Effector memory CD4-positive, alpha-beta T cell (primary cell): ENCODE measurements around the gene CXCR1.
"Not testable (repeated sequence)": the region's sequence is repeated elsewhere in the genome, so short reads cannot be mapped to it uniquely, and the experiment has no call there.

Experiments
- DNase-seq, 3 donors: peaks; one replicate each; pipeline ENCODE4 v3.0.0-alpha.2; 2020
- H3K27ac ChIP-seq: 2 replicates; pipeline ENCODE4 v1.7.0; 2013; ENCODE audit warnings: mild to moderate bottlenecking, low read length, moderate library complexity; ENCODE audit not compliant: insufficient read depth, poor library complexity, severe bottlenecking
- H3K27me3 ChIP-seq: replicated peaks from 2 replicates; pipeline ENCODE4 v1.7.0; 2013; ENCODE audit warnings: mild to moderate bottlenecking, low read length; ENCODE audit not compliant: insufficient read depth, control insufficient read depth, poor library complexity, severe bottlenecking
- H3K36me3 ChIP-seq: 2 replicates; pipeline ENCODE4 v1.7.0; 2013; ENCODE audit warnings: mild to moderate bottlenecking, low read length, moderate library complexity; ENCODE audit not compliant: control insufficient read depth, insufficient read depth
- H3K4me1 ChIP-seq: 2 replicates; pipeline ENCODE4 v1.7.0; 2013; ENCODE audit warnings: low read length, mild to moderate bottlenecking; ENCODE audit not compliant: control insufficient read depth, insufficient read depth, poor library complexity, severe bottlenecking
- H3K4me3 ChIP-seq: 2 replicates; pipeline ENCODE4 v1.7.0; 2013; ENCODE audit warnings: low read length, low read depth, mild to moderate bottlenecking; ENCODE audit not compliant: insufficient read depth, poor library complexity, severe bottlenecking
- H3K9me3 ChIP-seq: 2 replicates; pipeline ENCODE4 v1.7.0; 2013; ENCODE audit warnings: mild to moderate bottlenecking, low read length, moderate library complexity; ENCODE audit not compliant: control insufficient read depth

CXCR1 gene

DNA sequence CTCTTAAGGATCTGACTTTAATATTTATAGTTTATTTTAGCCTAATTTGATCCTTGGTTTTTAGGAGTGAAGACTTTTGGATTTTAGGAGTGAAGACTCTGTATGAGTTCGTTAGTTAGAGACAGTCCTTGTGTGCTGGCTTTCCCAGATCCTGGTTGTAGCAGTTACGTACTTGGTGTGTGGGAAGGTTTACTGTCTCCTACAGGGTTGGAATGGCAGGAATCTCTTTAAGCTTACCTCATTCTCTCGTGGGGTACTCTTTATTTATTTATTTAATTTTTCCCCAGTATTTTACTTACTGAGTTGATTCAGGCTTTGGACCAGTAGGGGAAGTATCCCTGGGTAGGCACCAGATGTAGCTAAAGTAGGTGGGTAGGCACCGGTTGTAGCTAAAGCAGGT, 42.8 kb downstream of the CXCR1 start:
- no peaks in the 10 kb centered on the region for H3K27me3 ChIP-seq
- DNase-seq: no peak
- no peaks in the 10 kb centered on the region for H3K4me1 ChIP-seq
- H3K36me3 ChIP-seq: no peaks in the 10 kb centered on the region
- H3K27ac ChIP-seq: no peak overlapping the region
- no peak overlapping the region for H3K4me3 ChIP-seq
- no peaks in the 10 kb centered on the region for H3K9me3 ChIP-seq

DNA sequence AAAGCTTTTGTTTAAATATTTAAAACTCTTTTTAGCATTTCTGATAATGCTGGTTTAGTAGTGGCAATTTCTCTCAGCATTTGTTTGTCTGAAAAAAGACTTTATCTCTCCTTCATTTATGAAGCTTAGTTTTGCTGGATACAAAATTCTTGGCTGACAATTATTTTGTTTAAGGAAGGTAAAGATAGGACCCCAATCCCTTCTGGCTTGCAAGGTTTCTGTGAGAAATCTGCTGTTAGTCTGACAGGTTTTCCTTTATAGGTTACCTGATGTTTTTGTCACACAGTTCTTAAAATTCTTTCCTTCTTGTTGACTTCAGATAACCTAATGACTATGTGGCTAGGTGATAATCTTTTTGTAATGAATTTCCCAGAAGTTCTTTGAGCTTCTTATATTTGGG, 44.5 kb downstream of the CXCR1 start:
- not testable (repeated sequence) for DNase-seq, H3K36me3 ChIP-seq, H3K27ac ChIP-seq, H3K9me3 ChIP-seq, H3K4me3 ChIP-seq, H3K27me3 ChIP-seq, H3K4me1 ChIP-seq

DNA sequence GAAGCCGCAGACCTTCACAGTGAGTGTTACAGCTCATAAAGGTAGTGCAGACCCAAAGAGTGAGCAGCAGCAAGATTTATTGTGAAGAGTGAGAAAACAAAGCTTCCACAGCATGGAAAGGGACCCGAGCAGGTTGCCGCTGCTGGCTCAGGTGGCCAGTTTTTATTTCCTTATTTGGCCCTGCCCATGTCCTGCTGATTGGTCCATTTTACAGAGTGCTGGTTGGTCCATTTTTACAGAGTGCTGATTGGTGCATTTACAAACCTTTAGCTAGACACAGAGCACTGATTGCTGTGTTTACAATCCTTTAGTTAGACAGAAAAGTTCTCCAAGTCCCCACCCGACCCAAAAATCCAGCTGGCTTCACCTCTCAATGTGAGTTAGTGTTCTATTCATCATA, 45.0 kb downstream of the CXCR1 start:
- not testable (repeated sequence) for H3K9me3 ChIP-seq, H3K4me3 ChIP-seq, H3K36me3 ChIP-seq, H3K27me3 ChIP-seq, H3K4me1 ChIP-seq, H3K27ac ChIP-seq, DNase-seq
